Measurements from ENCODE around the gene DEFB121.
"Not testable (repeated sequence)": the region's sequence is repeated elsewhere in the genome, so short reads cannot be mapped to it uniquely, and the experiment has no call there.

Gene DEFB121

GRCh38 chr20:31406115-31406514 lies at the start of gene DEFB121:
DEFB121 (minus strand) TSS chr20:31406215; CDS start chr20:31406152, 63 bp downstream.
- DNase-seq, result no peak

- DNase-seq, result no peak
These were observed 48.3 kb upstream of the DEFB121 start for GRCh38 chr20:31454361-31454760.

- DNase-seq, result no peak
These were observed 46.6 kb upstream of the DEFB121 start for GRCh38 chr20:31452575-31452974.

GRCh38 chr20:31449511-31450414 lies 43.7 kb upstream of the DEFB121 start:
- DNase-seq, result no peak

- no peak for DNase-seq
These were observed 40.2 kb upstream of the DEFB121 start for GRCh38 chr20:31446084-31446819.

GRCh38 chr20:31440012-31440659 lies 34.1 kb upstream of the DEFB121 start, which contains the start of gene DEFB123:
DEFB123 (plus strand) TSS chr20:31440632; CDS start chr20:31440699, 67 bp downstream.
- DNase-seq, result peak; percentile 10

GRCh38 chr20:31430568-31431115 lies 24.6 kb upstream of the DEFB121 start:
- DNase-seq, result no peak

- not testable (repeated sequence) for DNase-seq
These were observed 21.6 kb upstream of the DEFB121 start for GRCh38 chr20:31427576-31427975.

- DNase-seq, result not testable (repeated sequence)
These were observed 21.0 kb upstream of the DEFB121 start for GRCh38 chr20:31426891-31427551.

- no peak for DNase-seq
These were observed 19.8 kb upstream of the DEFB121 start for GRCh38 chr20:31425797-31426196.

- no peak for DNase-seq
These were observed 12.3 kb upstream of the DEFB121 start for GRCh38 chr20:31418307-31418706.

- DNase-seq, result no peak
These were observed 9.6 kb upstream of the DEFB121 start for GRCh38 chr20:31415653-31416052.

- DNase-seq, result no peak
These were observed 8.4 kb upstream of the DEFB121 start for GRCh38 chr20:31414381-31414780.

GRCh38 chr20:31410011-31410410 lies 4.0 kb upstream of the DEFB121 start:
- DNase-seq, result no peak

- DNase-seq, result no peak
These were observed 2.1 kb downstream of the DEFB121 start for GRCh38 chr20:31403886-31404285.

- no peak for DNase-seq
These were observed 11.1 kb downstream of the DEFB121 start for GRCh38 chr20:31394900-31395299.

GRCh38 chr20:31392836-31393235 lies 13.2 kb downstream of the DEFB121 start:
- no peak for DNase-seq

- no peak for DNase-seq
These were observed 15.5 kb downstream of the DEFB121 start, which contains the start of gene DEFB119 for GRCh38 chr20:31390490-31390889. DEFB119 (minus strand) TSS chr20:31390590; CDS start chr20:31390483, 107 bp downstream.

GRCh38 chr20:31374346-31374745 lies 31.7 kb downstream of the DEFB121 start:
- no peak for DNase-seq

GRCh38 chr20:31368301-31368700 lies 37.7 kb downstream of the DEFB121 start, which contains the start of gene DEFB118:
DEFB118 (plus strand) TSS chr20:31368601; CDS start chr20:31368651, 50 bp downstream.
- DNase-seq, result no peak

GRCh38 chr20:31364272-31364671 lies 41.7 kb downstream of the DEFB121 start:
- DNase-seq, result not testable (repeated sequence)

GRCh38 chr20:31363295-31363694 lies 42.7 kb downstream of the DEFB121 start:
- DNase-seq, result no peak

All from activated CD4-positive, alpha-beta T cell treated with anti-CD3 and anti-CD28 coated beads, Interleukin-2, Interleukin-6, amounts not matched to agents 100 ng/mL and 50 ng/mL, durations not matched to agents 16 hours and 8 hours (primary cell).